ENCODE data around the gene SDHA.
"Not testable (repeated sequence)": the region's sequence is repeated elsewhere in the genome, so short reads cannot be mapped to it uniquely, and the experiment has no call there.

The SDHA gene

GRCh38 chr5:270340-270739, 52.2 kb downstream of the SDHA start:
- DNase-seq (ENCODE audit: insufficient read length, low spot score): no peak
- no peak for FAIRE-seq
- TF ChIP-seq POLR2A (IDR thresholded peaks at IDR 0.05; ENCODE audit: low read depth, low read length): no peak

- DNase-seq (ENCODE audit: insufficient read length, low spot score); FAIRE-seq: not testable (repeated sequence)
These were observed 53.7 kb downstream of the SDHA start for GRCh38 chr5:271828-272167.

GRCh38 chr5:273091-273490, 55.0 kb downstream of the SDHA start:
- FAIRE-seq; DNase-seq (ENCODE audit: insufficient read length, low spot score): not testable (repeated sequence)

- FAIRE-seq; DNase-seq (ENCODE audit: insufficient read length, low spot score): not testable (repeated sequence)
These were observed 55.4 kb downstream of the SDHA start for GRCh38 chr5:273491-273890.

- FAIRE-seq; DNase-seq (ENCODE audit: insufficient read length, low spot score): not testable (repeated sequence)
These were observed 56.2 kb downstream of the SDHA start for GRCh38 chr5:274346-274745.

- FAIRE-seq (no peak), DNase-seq (ENCODE audit: insufficient read length, low spot score) (no peak)
- TF ChIP-seq POLR2A (IDR thresholded peaks at IDR 0.05; ENCODE audit: low read depth, low read length): no peak
These were observed 60.5 kb downstream of the SDHA start for GRCh38 chr5:278646-279045.

GRCh38 chr5:279051-279665, 61.0 kb downstream of the SDHA start:
- not testable (repeated sequence) for FAIRE-seq; DNase-seq (ENCODE audit: insufficient read length, low spot score)

GRCh38 chr5:285991-286557, 68.0 kb downstream of the SDHA start:
- no peak for TF ChIP-seq POLR2A (IDR thresholded peaks at IDR 0.05; ENCODE audit: low read depth, low read length)
- DNase-seq (ENCODE audit: insufficient read length, low spot score) (no peak), FAIRE-seq (no peak)

- FAIRE-seq: not testable (repeated sequence)
These were observed 72.1 kb downstream of the SDHA start for GRCh38 chr5:290200-290599.

GRCh38 chr5:291345-291744, 73.2 kb downstream of the SDHA start:
- not testable (repeated sequence) for DNase-seq (ENCODE audit: insufficient read length, low spot score); FAIRE-seq

More at GRCh38 chr5:290200-290599, 72.1 kb downstream of the SDHA start:
- not testable (repeated sequence) for DNase-seq (ENCODE audit: insufficient read length, low spot score)

GRCh38 chr5:294788-295187, 76.7 kb downstream of the SDHA start:
- DNase-seq (ENCODE audit: insufficient read length, low spot score); FAIRE-seq: not testable (repeated sequence)

GRCh38 chr5:296207-296606, 78.1 kb downstream of the SDHA start:
- DNase-seq (ENCODE audit: insufficient read length, low spot score): not testable (repeated sequence)

GRCh38 chr5:296954-297353, 78.8 kb downstream of the SDHA start:
- DNase-seq (ENCODE audit: insufficient read length, low spot score); FAIRE-seq: not testable (repeated sequence)

More at GRCh38 chr5:296207-296606, 78.1 kb downstream of the SDHA start:
- FAIRE-seq: not testable (repeated sequence)

- not testable (repeated sequence) for DNase-seq (ENCODE audit: insufficient read length, low spot score); FAIRE-seq
These were observed 79.3 kb downstream of the SDHA start for GRCh38 chr5:297448-297847.

- FAIRE-seq: not testable (repeated sequence)
These were observed 80.0 kb downstream of the SDHA start for GRCh38 chr5:297991-298736.

GRCh38 chr5:298737-299125, 80.6 kb downstream of the SDHA start:
- DNase-seq (ENCODE audit: insufficient read length, low spot score) (no peak), FAIRE-seq (no peak)
- TF ChIP-seq POLR2A (IDR thresholded peaks at IDR 0.05; ENCODE audit: low read depth, low read length): no peak

More at GRCh38 chr5:297991-298736, 80.0 kb downstream of the SDHA start:
- not testable (repeated sequence) for DNase-seq (ENCODE audit: insufficient read length, low spot score)

GRCh38 chr5:299921-300320, 81.8 kb downstream of the SDHA start:
- not testable (repeated sequence) for DNase-seq (ENCODE audit: insufficient read length, low spot score); FAIRE-seq

GRCh38 chr5:300691-301435, 82.7 kb downstream of the SDHA start:
- DNase-seq (ENCODE audit: insufficient read length, low spot score); FAIRE-seq: not testable (repeated sequence)

- FAIRE-seq; DNase-seq (ENCODE audit: insufficient read length, low spot score): not testable (repeated sequence)
These were observed 84.3 kb downstream of the SDHA start for GRCh38 chr5:302416-302815.

All from H54 (cell line).